ENCODE data around the gene CPED1. TPM values are rescaled to one million over a fixed set of nuclear protein-coding genes. Genes with fewer than 3 reads are reported as not detected.

Gene CPED1
- total and polyA plus RNA-seq, 4 experiments from 2014 or later = 0.32 TPM; not detected in 3

GRCh38 chr7:121151774-121152221, 163.3 kb downstream of the CPED1 start:
- peaks cover 3% of the 10 kb centered on the region for H3K27me3 ChIP-seq (ENCODE audit: insufficient read depth, low read length)
- Mint-ChIP-seq H3K36me3 (no peaks in the 10 kb centered on the region), H3K27ac (no peak overlapping the region), H3K9me3 (peaks cover 0 to 2% (median 0%) of the 10 kb centered on the region in 8 donors), H3K4me3 (no peak overlapping the region), H3K27me3 (peaks cover 4 to 5% of the 10 kb centered on the region in 2 donors), H3K4me1 (no peaks in the 10 kb centered on the region)
- H3K27ac ChIP-seq (ENCODE audit: low read depth, low read length) = no peak overlapping the region
- intact Hi-C loops (cut with micrococcal nuclease) = no loop called here
- ChIA-PET CTCF (ENCODE audit: partially characterized antibody) (no interaction called here), POLR2A (ENCODE audit: partially characterized antibody) (no interaction called here)
- H3K4me3 ChIP-seq (ENCODE audit: low read length in 2 of 2) = no peak overlapping the region
- no peaks in the 10 kb centered on the region for H3K4me1 ChIP-seq (ENCODE audit: insufficient read depth, low read length)
- no peaks in the 10 kb centered on the region for H3K36me3 ChIP-seq (ENCODE audit: insufficient read depth, low read length)
- no peaks in the 10 kb centered on the region for H3K9me3 ChIP-seq (ENCODE audit: control insufficient read depth in 1 of 2, low read length in 2 of 2)
- DNase-seq = no peak

DNA sequence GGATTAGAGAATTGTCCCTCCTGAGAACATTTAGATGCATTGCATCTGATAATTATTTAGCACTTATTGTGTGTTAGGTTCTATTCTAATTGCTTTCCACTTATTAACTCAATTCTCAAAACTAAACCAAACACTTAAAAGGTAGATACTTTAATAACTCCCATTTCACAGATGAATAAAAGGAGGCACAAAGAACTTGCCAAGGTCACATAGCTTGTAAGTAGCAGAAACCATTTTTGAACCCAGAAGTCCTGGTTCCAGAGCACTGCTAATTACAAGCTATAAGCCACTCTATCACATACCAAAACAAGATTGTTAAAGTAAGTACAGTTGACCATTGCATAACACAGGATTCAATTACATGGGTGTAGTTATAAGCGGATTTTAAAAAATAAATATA, 164.9 kb downstream of the CPED1 start:
- Histone ChIP-seq H3K27me3 (ENCODE audit: insufficient read depth, low read length) (no peaks in the 10 kb centered on the region), H3K4me3 (ENCODE audit: low read length in 2 of 2) (no peak overlapping the region), H3K4me1 (ENCODE audit: insufficient read depth, low read length) (no peaks in the 10 kb centered on the region), H3K27ac (ENCODE audit: low read depth, low read length) (no peak overlapping the region), H3K9me3 (ENCODE audit: control insufficient read depth in 1 of 2, low read length in 2 of 2) (no peaks in the 10 kb centered on the region), H3K36me3 (ENCODE audit: insufficient read depth, low read length) (no peaks in the 10 kb centered on the region)
- Mint-ChIP-seq H3K27ac (no peak overlapping the region), H3K9me3 (peaks cover 0 to 2% (median 0%) of the 10 kb centered on the region in 8 donors), H3K4me1 (no peaks in the 10 kb centered on the region), H3K36me3 (no peaks in the 10 kb centered on the region), H3K4me3 (no peak overlapping the region), H3K27me3 (peaks cover 3% of the 10 kb centered on the region in 2 donors)
- CTCF ChIA-PET (ENCODE audit: partially characterized antibody) = no interaction called here
- DNase-seq = no peak
- POLR2A ChIA-PET (ENCODE audit: partially characterized antibody) = no interaction called here
- intact Hi-C loops (cut with micrococcal nuclease) = no loop called here

- H3K27ac Mint-ChIP-seq = no peak overlapping the region
- POLR2A ChIA-PET (ENCODE audit: partially characterized antibody) = no interaction called here
These were observed 165.5 kb downstream of the CPED1 start for GRCh38 chr7:121153995-121154394.

GRCh38 chr7:121156825-121157224, 168.3 kb downstream of the CPED1 start:
- H3K36me3 ChIP-seq (ENCODE audit: insufficient read depth, low read length) = no peaks in the 10 kb centered on the region
- DNase-seq = no peak
- H3K4me1 Mint-ChIP-seq = no peaks in the 10 kb centered on the region
- ChIA-PET POLR2A (ENCODE audit: partially characterized antibody) (no interaction called here), CTCF (ENCODE audit: partially characterized antibody) (no interaction called here)
- H3K27me3 Mint-ChIP-seq = peaks cover 0 to 2% of the 10 kb centered on the region in 2 donors
- no peaks in the 10 kb centered on the region for H3K27me3 ChIP-seq (ENCODE audit: insufficient read depth, low read length)
- H3K4me3 ChIP-seq (ENCODE audit: low read length in 2 of 2) = no peak overlapping the region
- H3K4me3 Mint-ChIP-seq = no peak overlapping the region
- no peak overlapping the region for H3K27ac ChIP-seq (ENCODE audit: low read depth, low read length)
- intact Hi-C loops (cut with micrococcal nuclease) = no loop called here
- no peaks in the 10 kb centered on the region for H3K36me3 Mint-ChIP-seq
- H3K27ac Mint-ChIP-seq = no peak overlapping the region
- no peaks in the 10 kb centered on the region for H3K9me3 ChIP-seq (ENCODE audit: control insufficient read depth in 1 of 2, low read length in 2 of 2)
- no peaks in the 10 kb centered on the region for H3K4me1 ChIP-seq (ENCODE audit: insufficient read depth, low read length)
- peaks cover 0 to 2% (median 0%) of the 10 kb centered on the region in 8 donors for H3K9me3 Mint-ChIP-seq

More at GRCh38 chr7:121153995-121154394, 165.5 kb downstream of the CPED1 start:
- Histone ChIP-seq H3K4me1 (ENCODE audit: insufficient read depth, low read length) (no peaks in the 10 kb centered on the region), H3K4me3 (ENCODE audit: low read length in 2 of 2) (no peak overlapping the region), H3K9me3 (ENCODE audit: control insufficient read depth in 1 of 2, low read length in 2 of 2) (no peaks in the 10 kb centered on the region), H3K27me3 (ENCODE audit: insufficient read depth, low read length) (no peaks in the 10 kb centered on the region), H3K27ac (ENCODE audit: low read depth, low read length) (no peak overlapping the region), H3K36me3 (ENCODE audit: insufficient read depth, low read length) (no peaks in the 10 kb centered on the region)
- no peak for DNase-seq
- peaks cover 2% of the 10 kb centered on the region in 2 donors for H3K27me3 Mint-ChIP-seq
- H3K9me3 Mint-ChIP-seq = peaks cover 0 to 2% (median 0%) of the 10 kb centered on the region in 8 donors
- H3K4me1 Mint-ChIP-seq = no peaks in the 10 kb centered on the region
- no peaks in the 10 kb centered on the region for H3K36me3 Mint-ChIP-seq
- CTCF ChIA-PET (ENCODE audit: partially characterized antibody) = no interaction called here
- intact Hi-C loops (cut with micrococcal nuclease) = no loop called here
- no peak overlapping the region for H3K4me3 Mint-ChIP-seq

GRCh38 chr7:121157341-121157751, 168.8 kb downstream of the CPED1 start:
- no peak overlapping the region for H3K27ac Mint-ChIP-seq

GRCh38 chr7:121157885-121158590, 169.5 kb downstream of the CPED1 start:
- Mint-ChIP-seq H3K9me3 (peaks cover 0 to 2% (median 0%) of the 10 kb centered on the region in 8 donors), H3K36me3 (no peaks in the 10 kb centered on the region), H3K4me3 (no peak overlapping the region), H3K4me1 (no peaks in the 10 kb centered on the region), H3K27ac (no peak overlapping the region), H3K27me3 (peaks cover 2% of the 10 kb centered on the region in 2 donors)
- ChIA-PET POLR2A (ENCODE audit: partially characterized antibody) (no interaction called here), CTCF (ENCODE audit: partially characterized antibody) (no interaction called here)
- no peak overlapping the region for H3K27ac ChIP-seq (ENCODE audit: low read depth, low read length)
- DNase-seq = no peak
- H3K4me3 ChIP-seq (ENCODE audit: low read length in 2 of 2) = no peak overlapping the region
- H3K4me1 ChIP-seq (ENCODE audit: insufficient read depth, low read length) = no peaks in the 10 kb centered on the region
- no peaks in the 10 kb centered on the region for H3K9me3 ChIP-seq (ENCODE audit: control insufficient read depth in 1 of 2, low read length in 2 of 2)
- H3K27me3 ChIP-seq (ENCODE audit: insufficient read depth, low read length) = no peaks in the 10 kb centered on the region
- intact Hi-C loops (cut with micrococcal nuclease) = no loop called here
- no peaks in the 10 kb centered on the region for H3K36me3 ChIP-seq (ENCODE audit: insufficient read depth, low read length)

More at GRCh38 chr7:121157341-121157751, 168.8 kb downstream of the CPED1 start:
- intact Hi-C loops (cut with micrococcal nuclease) = no loop called here
- Mint-ChIP-seq H3K27me3 (peaks cover 0 to 2% of the 10 kb centered on the region in 2 donors), H3K4me3 (no peak overlapping the region), H3K4me1 (no peaks in the 10 kb centered on the region), H3K9me3 (peaks cover 0 to 2% (median 0%) of the 10 kb centered on the region in 8 donors), H3K36me3 (no peaks in the 10 kb centered on the region)
- POLR2A ChIA-PET (ENCODE audit: partially characterized antibody) = no interaction called here
- no peaks in the 10 kb centered on the region for H3K36me3 ChIP-seq (ENCODE audit: insufficient read depth, low read length)
- no peaks in the 10 kb centered on the region for H3K27me3 ChIP-seq (ENCODE audit: insufficient read depth, low read length)
- CTCF ChIA-PET (ENCODE audit: partially characterized antibody) = no interaction called here
- H3K4me3 ChIP-seq (ENCODE audit: low read length in 2 of 2) = no peak overlapping the region
- no peak for DNase-seq
- H3K9me3 ChIP-seq (ENCODE audit: control insufficient read depth in 1 of 2, low read length in 2 of 2) = no peaks in the 10 kb centered on the region
- no peaks in the 10 kb centered on the region for H3K4me1 ChIP-seq (ENCODE audit: insufficient read depth, low read length)
- H3K27ac ChIP-seq (ENCODE audit: low read depth, low read length) = no peak overlapping the region

DNA sequence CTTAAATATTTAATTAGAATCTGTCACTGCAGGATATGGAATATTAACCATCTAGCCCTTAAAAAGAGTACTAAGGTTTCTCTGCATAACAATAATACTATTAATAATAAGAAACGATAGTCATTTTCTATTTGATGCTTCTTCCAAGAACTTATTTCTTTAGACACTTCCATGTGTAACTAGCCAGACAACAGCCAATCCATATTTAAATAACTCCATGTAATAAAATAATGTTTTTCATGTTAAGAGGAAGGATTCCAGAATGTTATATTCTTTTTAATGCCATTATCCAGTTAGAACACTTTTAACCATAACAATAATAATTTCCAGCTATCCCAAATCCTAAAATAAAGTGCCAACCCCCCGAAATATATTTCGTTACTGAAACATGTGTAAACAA, 170.2 kb downstream of the CPED1 start:
- no peaks in the 10 kb centered on the region for H3K36me3 Mint-ChIP-seq
- intact Hi-C loops (cut with micrococcal nuclease) = no loop called here
- H3K9me3 Mint-ChIP-seq = peaks cover 0 to 2% (median 0%) of the 10 kb centered on the region in 8 donors
- H3K27ac Mint-ChIP-seq = no peak overlapping the region
- H3K4me3 ChIP-seq (ENCODE audit: low read length in 2 of 2) = no peak overlapping the region
- no peaks in the 10 kb centered on the region for H3K27me3 ChIP-seq (ENCODE audit: insufficient read depth, low read length)
- peaks cover 0 to 2% of the 10 kb centered on the region in 2 donors for H3K27me3 Mint-ChIP-seq
- H3K4me1 ChIP-seq (ENCODE audit: insufficient read depth, low read length) = no peaks in the 10 kb centered on the region
- DNase-seq = no peak
- CTCF ChIA-PET (ENCODE audit: partially characterized antibody) = no interaction called here
- no peaks in the 10 kb centered on the region for H3K4me1 Mint-ChIP-seq
- H3K9me3 ChIP-seq (ENCODE audit: control insufficient read depth in 1 of 2, low read length in 2 of 2) = no peaks in the 10 kb centered on the region
- H3K4me3 Mint-ChIP-seq = no peak overlapping the region
- H3K27ac ChIP-seq (ENCODE audit: low read depth, low read length) = no peak overlapping the region
- no peaks in the 10 kb centered on the region for H3K36me3 ChIP-seq (ENCODE audit: insufficient read depth, low read length)
- POLR2A ChIA-PET (ENCODE audit: partially characterized antibody) = no interaction called here
